ENCODE measurements around the gene TCAIM. TPM values are rescaled to one million over a fixed set of nuclear protein-coding genes. Genes with fewer than 3 reads are reported as not detected.

TCAIM gene
- polyA plus RNA-seq, 1 donor (not counting 4 experiments of a cell fraction or from before 2014, with no cell fraction given) = 28.0 TPM

DNA sequence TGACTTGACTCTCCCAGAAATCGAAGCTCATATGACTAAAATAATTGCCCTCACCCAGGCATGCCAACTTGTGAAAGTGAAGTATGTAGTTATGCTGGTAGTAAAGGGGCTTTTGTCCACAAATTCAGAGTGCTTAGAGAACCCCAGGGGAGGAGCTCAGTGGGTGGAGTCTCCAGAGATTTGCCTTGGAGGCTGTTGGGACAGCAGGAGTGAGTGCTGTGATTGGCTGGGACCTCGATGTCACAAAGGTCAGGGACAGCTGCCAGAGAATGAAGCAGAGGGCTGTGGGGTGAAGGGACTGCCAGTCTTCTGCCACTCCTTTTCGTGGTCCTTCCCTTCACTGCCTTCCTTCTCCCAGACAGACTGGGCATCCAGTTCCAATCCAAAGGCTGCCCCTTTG is 89.1 kb downstream of the TCAIM start:
- Histone ChIP-seq H3K27me3 (ENCODE audit: control insufficient read depth, extremely low read depth, insufficient read depth, low read length) (no peaks in the 10 kb centered on the region), H3K9ac (ENCODE audit: control insufficient read depth, extremely low read depth, insufficient read depth, low read length) (no peak overlapping the region)

GRCh38 chr3:44428910-44429309 is 90.3 kb downstream of the TCAIM start:
- TF ChIP-seq, protein P1, sequence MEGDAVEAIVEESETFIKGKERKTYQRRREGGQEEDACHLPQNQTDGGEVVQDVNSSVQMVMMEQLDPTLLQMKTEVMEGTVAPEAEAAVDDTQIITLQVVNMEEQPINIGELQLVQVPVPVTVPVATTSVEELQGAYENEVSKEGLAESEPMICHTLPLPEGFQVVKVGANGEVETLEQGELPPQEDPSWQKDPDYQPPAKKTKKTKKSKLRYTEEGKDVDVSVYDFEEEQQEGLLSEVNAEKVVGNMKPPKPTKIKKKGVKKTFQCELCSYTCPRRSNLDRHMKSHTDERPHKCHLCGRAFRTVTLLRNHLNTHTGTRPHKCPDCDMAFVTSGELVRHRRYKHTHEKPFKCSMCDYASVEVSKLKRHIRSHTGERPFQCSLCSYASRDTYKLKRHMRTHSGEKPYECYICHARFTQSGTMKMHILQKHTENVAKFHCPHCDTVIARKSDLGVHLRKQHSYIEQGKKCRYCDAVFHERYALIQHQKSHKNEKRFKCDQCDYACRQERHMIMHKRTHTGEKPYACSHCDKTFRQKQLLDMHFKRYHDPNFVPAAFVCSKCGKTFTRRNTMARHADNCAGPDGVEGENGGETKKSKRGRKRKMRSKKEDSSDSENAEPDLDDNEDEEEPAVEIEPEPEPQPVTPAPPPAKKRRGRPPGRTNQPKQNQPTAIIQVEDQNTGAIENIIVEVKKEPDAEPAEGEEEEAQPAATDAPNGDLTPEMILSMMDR (optimal IDR thresholded peaks at IDR 0.05 in 1 of 3, IDR thresholded peaks at IDR 0.05 in 1 of 3, conservative IDR thresholded peaks at IDR 0.05 in 1 of 3; ENCODE audit: extremely low read depth in 1 of 3, insufficient read depth in 2 of 3, low read length in 3 of 3) = no peak
- no peak for TF ChIP-seq EZH2 (IDR thresholded peaks at IDR 0.05; ENCODE audit: low read length)
- Histone ChIP-seq H3K9me3 (ENCODE audit: control insufficient read depth, low read depth, low read length) (no peaks in the 10 kb centered on the region), H3K79me2 (ENCODE audit: control insufficient read depth, insufficient read depth, low read length) (no peaks in the 10 kb centered on the region), H2AFZ (ENCODE audit: control insufficient read depth, low read length) (no peak overlapping the region), H4K20me1 (ENCODE audit: control insufficient read depth, extremely low read depth, insufficient read depth, low read length) (no peaks in the 10 kb centered on the region), H3K4me2 (ENCODE audit: control insufficient read depth, extremely low read depth, insufficient read depth, low read depth, low read length) (no peak overlapping the region), H3K27me3 (ENCODE audit: control insufficient read depth, extremely low read depth, insufficient read depth, low read length) (no peaks in the 10 kb centered on the region), H3K9ac (ENCODE audit: control insufficient read depth, extremely low read depth, insufficient read depth, low read length) (no peak overlapping the region), H3K4me3 (ENCODE audit: control insufficient read depth in 2 of 3, extremely low read depth in 1 of 3, insufficient read depth in 2 of 3, low read depth in 1 of 3, low read length in 3 of 3) (no peak overlapping the region), H3K9me1 (ENCODE audit: control insufficient read depth, extremely low read depth, insufficient read depth, low read length) (no peaks in the 10 kb centered on the region), H3K36me3 (ENCODE audit: control insufficient read depth in 2 of 2, extremely low read depth in 1 of 2, insufficient read depth in 2 of 2, low read length in 2 of 2) (no peaks in the 10 kb centered on the region), H3K27ac (ENCODE audit: control insufficient read depth, insufficient read depth, low read length) (no peak overlapping the region), H3K4me1 (ENCODE audit: control insufficient read depth, extremely low read depth, insufficient read depth, low read length) (no peaks in the 10 kb centered on the region)
- DNase-seq (ENCODE audit: low read depth, low spot score) (no peak), FAIRE-seq (no peak)
- dilution Hi-C loops (cut with MboI; ENCODE audit: extremely low pct_ligation_motif_present, low sequenced_read_pairs) = no loop called here

More for the DNA sequence above, 89.1 kb downstream of the TCAIM start:
- TF ChIP-seq EZH2 (IDR thresholded peaks at IDR 0.05; ENCODE audit: low read length) = no peak
- TF ChIP-seq, protein P1 (optimal IDR thresholded peaks at IDR 0.05 in 1 of 3, IDR thresholded peaks at IDR 0.05 in 1 of 3, conservative IDR thresholded peaks at IDR 0.05 in 1 of 3; ENCODE audit: extremely low read depth in 1 of 3, insufficient read depth in 2 of 3, low read length in 3 of 3) = no peak
- Histone ChIP-seq H3K36me3 (ENCODE audit: control insufficient read depth in 2 of 2, extremely low read depth in 1 of 2, insufficient read depth in 2 of 2, low read length in 2 of 2) (no peaks in the 10 kb centered on the region), H3K4me1 (ENCODE audit: control insufficient read depth, extremely low read depth, insufficient read depth, low read length) (no peaks in the 10 kb centered on the region), H3K79me2 (ENCODE audit: control insufficient read depth, insufficient read depth, low read length) (no peaks in the 10 kb centered on the region), H3K4me3 (ENCODE audit: control insufficient read depth in 2 of 3, extremely low read depth in 1 of 3, insufficient read depth in 2 of 3, low read depth in 1 of 3, low read length in 3 of 3) (no peak overlapping the region), H2AFZ (ENCODE audit: control insufficient read depth, low read length) (no peak overlapping the region), H3K4me2 (ENCODE audit: control insufficient read depth, extremely low read depth, insufficient read depth, low read depth, low read length) (no peak overlapping the region), H3K9me3 (ENCODE audit: control insufficient read depth, low read depth, low read length) (no peaks in the 10 kb centered on the region), H3K9me1 (ENCODE audit: control insufficient read depth, extremely low read depth, insufficient read depth, low read length) (no peaks in the 10 kb centered on the region), H3K27ac (ENCODE audit: control insufficient read depth, insufficient read depth, low read length) (no peak overlapping the region), H4K20me1 (ENCODE audit: control insufficient read depth, extremely low read depth, insufficient read depth, low read length) (no peaks in the 10 kb centered on the region)
- dilution Hi-C loops (cut with MboI; ENCODE audit: extremely low pct_ligation_motif_present, low sequenced_read_pairs) = no loop called here
- no peak for DNase-seq (ENCODE audit: low read depth, low spot score)
- FAIRE-seq = no peak
